Measurements from ENCODE around the gene APOF. TPM values are rescaled to one million over a fixed set of nuclear protein-coding genes. Genes with fewer than 3 reads are reported as not detected.

APOF gene
- total RNA-seq, 1 experiment from 2014 or later = not detected

DNA sequence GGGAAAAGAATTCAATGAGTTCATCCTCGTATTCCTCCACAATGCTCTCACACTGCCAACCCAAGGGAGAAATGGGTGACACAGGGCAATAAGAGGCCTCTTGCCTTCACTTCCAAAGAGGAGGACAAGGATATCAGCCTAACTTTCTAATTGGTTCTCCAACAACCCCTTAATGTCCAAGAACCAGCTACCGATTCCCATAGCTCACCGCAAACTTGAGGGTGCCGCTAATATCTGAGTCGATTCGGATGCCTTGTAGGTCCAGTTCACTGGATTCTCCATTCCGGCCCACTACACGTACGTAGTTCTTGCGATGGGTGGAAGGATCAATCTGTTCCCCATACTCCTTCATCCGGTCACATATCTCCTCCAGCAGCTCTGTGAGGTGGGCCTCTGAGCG, 51.7 kb downstream of the APOF start:
- Mint-ChIP-seq H3K27me3 (ENCODE audit: low read depth) (no peaks in the 10 kb centered on the region), H3K4me1 (peaks cover 5 to 9% of the 10 kb centered on the region in 2 experiments; a peak in 2 of 4 replicates), H3K4me3 (no peak overlapping the region), H3K36me3 (ENCODE audit: insufficient read depth in 1 of 3, low read depth in 3 of 3) (peaks cover 22 to 76% (median 39%) of the 10 kb centered on the region in 3 experiments; a peak in 6 of 7 replicates), H3K27ac (peak overlapping the region in 1 of 3 experiments; percentile 75; a peak in 2 of 7 replicates), H3K9me3 (no peaks in the 10 kb centered on the region)
- no peak overlapping the region for H2AK5ac ChIP-seq (ENCODE audit: insufficient read length, low read length)
- H3K9me3 ChIP-seq (ENCODE audit: control insufficient read depth, low read depth, low read length) = no peaks in the 10 kb centered on the region
- H3K23me2 ChIP-seq (ENCODE audit: insufficient read length, low read depth, low read length, poor library complexity, severe bottlenecking) = peaks cover 6% of the 10 kb centered on the region
- no peak overlapping the region for H4K5ac ChIP-seq (ENCODE audit: insufficient read length, low read depth, low read length)
- no peaks in the 10 kb centered on the region for H3K4me1 ChIP-seq (ENCODE audit: insufficient read depth, low read length)
- H3K4ac ChIP-seq (ENCODE audit: low read depth, low read length) = no peak overlapping the region
- no peak overlapping the region for H3K27ac ChIP-seq (ENCODE audit: insufficient read length, low read depth, low read length)
- no CpG with 5 or more reads among the region's 12 CpGs for WGBS (ENCODE audit: extremely low coverage, insufficient read length, low lambda C conversion rate)
- H3K4me2 ChIP-seq (ENCODE audit: insufficient read depth, insufficient read length, low read length) = no peak overlapping the region
- no peak overlapping the region for H4K8ac ChIP-seq (replicated peaks; ENCODE audit: insufficient read length, low read depth, low read length)
- peaks cover 7% of the 10 kb centered on the region; the same call in 1 of the 2 replicates for H3K79me2 ChIP-seq (ENCODE audit: insufficient read depth, low read length)
- H2AFZ ChIP-seq (ENCODE audit: low read length) = no peak overlapping the region
- no peak overlapping the region for H3K18ac ChIP-seq (ENCODE audit: insufficient read length, low read depth, low read length)
- H2BK12ac ChIP-seq (ENCODE audit: insufficient read length, low read depth, low read length) = no peak overlapping the region
- no peak for TF ChIP-seq CTCF (conservative IDR thresholded peaks at IDR 0.05)
- no peak overlapping the region for H2BK20ac ChIP-seq (ENCODE audit: low read depth, low read length, poor library complexity, severe bottlenecking)
- H3K27me3 ChIP-seq (ENCODE audit: insufficient read depth, low read length) = no peaks in the 10 kb centered on the region
- no peak overlapping the region for H2BK5ac ChIP-seq (ENCODE audit: insufficient read length, low read length)
- no peak overlapping the region for H3T11ph ChIP-seq (ENCODE audit: low read length)
- H4K91ac ChIP-seq (ENCODE audit: insufficient read length, low read depth, low read length) = no peak overlapping the region
- H2BK120ac ChIP-seq (ENCODE audit: low read depth, low read length, poor library complexity, severe bottlenecking) = no peak overlapping the region
- no peak overlapping the region for H3K56ac ChIP-seq (ENCODE audit: insufficient read length, low read depth, low read length)
- H3K79me1 ChIP-seq (ENCODE audit: insufficient read depth, low read depth, low read length, poor library complexity, severe bottlenecking) = peaks cover 7% of the 10 kb centered on the region
- no peak overlapping the region for H3K14ac ChIP-seq (ENCODE audit: insufficient read depth, low read length)
- H3K23ac ChIP-seq (ENCODE audit: insufficient read length, low read depth, low read length) = no peak overlapping the region
- H3K9ac ChIP-seq (ENCODE audit: extremely low read depth, insufficient read length, low read length) = no peak overlapping the region
- H2BK15ac ChIP-seq (ENCODE audit: low read depth, low read length) = no peak overlapping the region
- no peaks in the 10 kb centered on the region for H4K20me1 ChIP-seq (ENCODE audit: control insufficient read depth, insufficient read depth, insufficient read length)
- no peak for DNase-seq

Other genes starting within 250 kb of the APOF start
- gene RPL41, start 246.2 kb downstream of the APOF start, total RNA-seq (2021) = 4,637 and 4,685 TPM in 2 replicates
- 8.9 and 9.4 TPM in 2 replicates for gene ZC3H10, start 244.6 kb downstream of the APOF start, total RNA-seq (2021)
- gene ESYT1, start 234.6 kb downstream of the APOF start, total RNA-seq (2021) = 111 and 112 TPM in 2 replicates
- 165 and 168 TPM in 2 replicates for gene MYL6B, start 210.3 kb downstream of the APOF start, total RNA-seq (2021)
- gene MYL6, start 204.5 kb downstream of the APOF start, total RNA-seq (2021) = 1,181 and 1,197 TPM in 2 replicates
- 85.0 and 86.9 TPM in 2 replicates for gene SMARCC2, start 173.4 kb downstream of the APOF start, total RNA-seq (2021)
- gene RNF41, start 140.9 kb downstream of the APOF start, total RNA-seq (2021) = 60.8 and 64.8 TPM in 2 replicates
- 48.7 and 49.0 TPM in 2 replicates for gene NABP2, start 138.5 kb downstream of the APOF start, total RNA-seq (2021)
- gene SLC39A5, start 132.8 kb downstream of the APOF start, total RNA-seq (2021) = 0.15 TPM in 1 of 2 replicates, not detected in the other
- gene ANKRD52, start 104.5 kb downstream of the APOF start, total RNA-seq (2021) = 33.4 and 34.6 TPM in 2 replicates
- 24.8 and 26.1 TPM in 2 replicates for gene COQ10A, start 95.9 kb downstream of the APOF start, total RNA-seq (2021)
- 250 and 253 TPM in 2 replicates for gene CS, start 62.5 kb downstream of the APOF start, total RNA-seq (2021)
- 203 and 221 TPM in 2 replicates for gene CNPY2, start 46.9 kb downstream of the APOF start, total RNA-seq (2021)
- gene PAN2, start 28.9 kb downstream of the APOF start, total RNA-seq (2021) = 35.4 and 40.8 TPM in 2 replicates
- 1.5 and 2.0 TPM in 2 replicates for gene IL23A, start 24.0 kb downstream of the APOF start, total RNA-seq (2021)
- 47.8 and 49.9 TPM in 2 replicates for gene STAT2, start 2.8 kb downstream of the APOF start, total RNA-seq (2021)
- gene TIMELESS, start 86.6 kb upstream of the APOF start, total RNA-seq (2021) = 64.9 and 68.0 TPM in 2 replicates
- gene MIP, start 91.8 kb upstream of the APOF start, total RNA-seq (2021) = 0.17 TPM in 1 of 2 replicates, not detected in the other
- 4.2 and 4.9 TPM in 2 replicates for gene SPRYD4, start 105.7 kb upstream of the APOF start, total RNA-seq (2021)
- 15.9 and 17.0 TPM in 2 replicates for gene GLS2, start 125.3 kb upstream of the APOF start, total RNA-seq (2021)
- 9.5 TPM in 2 replicates for gene RBMS2, start 159.0 kb upstream of the APOF start, total RNA-seq (2021)